KOPT-K1 (cell line): ENCODE data around the gene ZBP1.

Experiments
- H3K27ac ChIP-seq: fragments of 200-600 bp; sonication (generic); 2 replicates; pipeline ENCODE4 v1.5.1; 2016; ENCODE audit warnings: antibody characterized with exemption, mild to moderate bottlenecking, low read depth, low read length; ENCODE audit not compliant: poor library complexity, severe bottlenecking
- H3K36me3 ChIP-seq: fragments of 200-600 bp; sonication (generic); 2 replicates; pipeline ENCODE4 v1.5.1; 2017; ENCODE audit warnings: antibody characterized with exemption, mild to moderate bottlenecking, low read length, moderate library complexity; ENCODE audit not compliant: insufficient read depth
- H3K9me3 ChIP-seq: fragments of 200-600 bp; sonication (generic); 2 replicates; pipeline ENCODE4 v1.5.1; 2017; ENCODE audit warnings: antibody characterized with exemption, low read length, mild to moderate bottlenecking; ENCODE audit not compliant: insufficient read depth, poor library complexity, severe bottlenecking

Gene ZBP1

GRCh38 chr20:57620274-57620990 lies at the start of gene ZBP1:
TSS of gene ZBP1 (minus strand) at chr20:57620426. CDS start at chr20:57620295, 131 bp downstream.
- Histone ChIP-seq H3K36me3 (no peaks in the 10 kb centered on the region), H3K27ac (peak within 1 kb of the TSS; percentile 27), H3K9me3 (no peaks in the 10 kb centered on the region)

GRCh38 chr20:57669632-57670031 lies 49.4 kb upstream of the ZBP1 start:
- Histone ChIP-seq H3K9me3 (no peaks in the 10 kb centered on the region), H3K36me3 (peaks cover 13% of the 10 kb centered on the region), H3K27ac (no peak overlapping the region)

GRCh38 chr20:57667924-57668782 lies 47.9 kb upstream of the ZBP1 start:
- Histone ChIP-seq H3K36me3 (peaks cover 8% of the 10 kb centered on the region), H3K9me3 (no peaks in the 10 kb centered on the region), H3K27ac (no peak overlapping the region)

- no peaks in the 10 kb centered on the region for H3K9me3 ChIP-seq
- H3K27ac ChIP-seq: no peak overlapping the region
- H3K36me3 ChIP-seq: peaks cover 8% of the 10 kb centered on the region
Observed at GRCh38 chr20:57667388-57667787, 47.2 kb upstream of the ZBP1 start.

GRCh38 chr20:57666834-57667157 lies 46.6 kb upstream of the ZBP1 start:
- H3K27ac ChIP-seq: no peak overlapping the region
- H3K9me3 ChIP-seq: no peaks in the 10 kb centered on the region
- peaks cover 8% of the 10 kb centered on the region for H3K36me3 ChIP-seq

- Histone ChIP-seq H3K36me3 (peaks cover 8% of the 10 kb centered on the region), H3K27ac (no peak overlapping the region)
Observed at GRCh38 chr20:57666106-57666833, 46.0 kb upstream of the ZBP1 start.

GRCh38 chr20:57665589-57665971 lies 45.4 kb upstream of the ZBP1 start:
- no peak overlapping the region for H3K27ac ChIP-seq

More at GRCh38 chr20:57666106-57666833, 46.0 kb upstream of the ZBP1 start:
- no peaks in the 10 kb centered on the region for H3K9me3 ChIP-seq

GRCh38 chr20:57664924-57665588 lies 44.8 kb upstream of the ZBP1 start:
- no peak overlapping the region for H3K27ac ChIP-seq
- no peaks in the 10 kb centered on the region for H3K9me3 ChIP-seq
- peaks cover 8% of the 10 kb centered on the region for H3K36me3 ChIP-seq

More at GRCh38 chr20:57665589-57665971, 45.4 kb upstream of the ZBP1 start:
- Histone ChIP-seq H3K9me3 (no peaks in the 10 kb centered on the region), H3K36me3 (peaks cover 8% of the 10 kb centered on the region)

- no peaks in the 10 kb centered on the region for H3K9me3 ChIP-seq
- peaks cover 8% of the 10 kb centered on the region for H3K36me3 ChIP-seq
- H3K27ac ChIP-seq: no peak overlapping the region
Observed at GRCh38 chr20:57664476-57664875, 44.2 kb upstream of the ZBP1 start.

GRCh38 chr20:57663681-57664451 lies 43.6 kb upstream of the ZBP1 start:
- Histone ChIP-seq H3K27ac (no peak overlapping the region), H3K36me3 (peaks cover 11% of the 10 kb centered on the region), H3K9me3 (no peaks in the 10 kb centered on the region)

GRCh38 chr20:57663241-57663640 lies 43.0 kb upstream of the ZBP1 start:
- H3K36me3 ChIP-seq: peaks cover 16% of the 10 kb centered on the region
- no peaks in the 10 kb centered on the region for H3K9me3 ChIP-seq
- no peak overlapping the region for H3K27ac ChIP-seq

- no peaks in the 10 kb centered on the region for H3K9me3 ChIP-seq
- no peak overlapping the region for H3K27ac ChIP-seq
- peaks cover 18% of the 10 kb centered on the region for H3K36me3 ChIP-seq
Observed at GRCh38 chr20:57662456-57663240, 42.4 kb upstream of the ZBP1 start.

GRCh38 chr20:57661746-57662455 lies 41.7 kb upstream of the ZBP1 start:
- Histone ChIP-seq H3K36me3 (peaks cover 20% of the 10 kb centered on the region), H3K27ac (no peak overlapping the region)

More at GRCh38 chr20:57661746-57662455, 41.7 kb upstream of the ZBP1 start:
- H3K9me3 ChIP-seq: no peaks in the 10 kb centered on the region
